Right lobe of liver (tissue), 6 donors: Measurements from ENCODE around the gene PRTFDC1. TPM values are rescaled to one million over a fixed set of nuclear protein-coding genes. Genes with fewer than 3 reads are reported as not detected.

Source experiments
- ATAC-seq, 4 donors: fragments of 200-7000 bp; cut with Tn5 transposase; one replicate each; pipeline ENCODE4 v1.9.1; 2020; ENCODE audit warnings: mild to moderate bottlenecking in 4 of 4, moderate library complexity in 4 of 4
- DNase-seq, 3 donors: peaks; one replicate each; pipeline ENCODE4 v3.0.0-alpha.2; 2020
- H3K27ac ChIP-seq, 3 donors: fragments of 200-600 bp; one replicate each; pipeline ENCODE4 v1.8.0; 2022
- H3K27me3 ChIP-seq, 2 donors: fragments of 200-600 bp; one replicate each; pipeline ENCODE4 v1.8.0; 2022
- H3K36me3 ChIP-seq, 4 donors: fragments of 200-600 bp; sonication (generic) in 1 of 4; one replicate each; pipeline versions ENCODE4 v1.5.1 to v1.8.0; 2017 to 2022; ENCODE audit warnings: control low read depth in 1 of 4
- H3K4me1 ChIP-seq, 4 donors: fragments of 200-600 bp; sonication (generic) in 1 of 4; one replicate each; pipeline versions ENCODE4 v1.5.1 to v1.8.0; 2017 to 2022; ENCODE audit warnings: control low read depth in 1 of 4
- H3K4me3 ChIP-seq, 3 donors: fragments of 200-600 bp; one replicate each; pipeline ENCODE4 v1.8.0; 2022
- H3K9me3 ChIP-seq, 4 donors: fragments of 200-600 bp; sonication (generic) in 1 of 4; one replicate each; pipeline versions ENCODE4 v1.5.1 to v1.8.0; 2017 to 2022; ENCODE audit warnings: control low read depth in 1 of 4
- POLR2A ChIP-seq: fragments of 450-650 bp; IDR thresholded peaks from one replicate; pipeline ENCODE4 v1.6.1; 2017; ENCODE audit warnings: antibody characterized with exemption, mild to moderate bottlenecking
- WGBS: methylation state at CpG from one replicate; pipeline ENCODE4 v1.1.6; 2018; ENCODE audit warnings: low coverage, low lambda C conversion rate; ENCODE audit not compliant: insufficient coverage; ENCODE audit errors: missing lambda C conversion rate; 5-methylcytosine and 5-hydroxymethylcytosine counted together
- intact Hi-C, 2 donors: fragments of 100-400 bp; cut with DNase I; formaldehyde crosslinking; loops; one replicate each; pipeline versions ENCODE4 v1.11.2 to v1.14.1; 2022
- total RNA-seq, 6 experiments: library from RNA; depleted of rRNA in 2 of 6; stranded (reverse); fragments of >200 nt in 2 of 6; fragmentation: NEBNext Ultra II Directional in 3 of 6; extraction: Animal tissue kit (Norgen Biotek cat#: 25700) in 3 of 6; gene quantifications; one replicate each; pipeline versions ENCODE4 v1.1.0 to v1.2.4, GENCODE V29; 2016 to 2023
- TF ChIP-seq, protein P1 (sequence below), 4 donors: fragments of 200-600 bp in 3 of 4; fragments of 450-650 bp in 1 of 4; IDR thresholded peaks; one replicate each; pipeline versions ENCODE4 v1.5.1 to v1.8.0; 2016 to 2022; ENCODE audit warnings: antibody characterized with exemption in 4 of 4, mild to moderate bottlenecking in 2 of 4
- donor health status: DM: no; HTN: yes; CAD: no.
- donor health status: DM: no; HTN: no; CAD: no.
- donor health status: DM: no; HTN: no; CAD: no.
- donor health status: DM: no; HTN: yes; CAD: no.
- donor health status: DM: no; HTN: yes; CAD: no.

The PRTFDC1 gene
- total RNA-seq, 6 experiments from 2014 or later = 0.76 to 3.5 (median 1.1) TPM; not detected in 1

DNA sequence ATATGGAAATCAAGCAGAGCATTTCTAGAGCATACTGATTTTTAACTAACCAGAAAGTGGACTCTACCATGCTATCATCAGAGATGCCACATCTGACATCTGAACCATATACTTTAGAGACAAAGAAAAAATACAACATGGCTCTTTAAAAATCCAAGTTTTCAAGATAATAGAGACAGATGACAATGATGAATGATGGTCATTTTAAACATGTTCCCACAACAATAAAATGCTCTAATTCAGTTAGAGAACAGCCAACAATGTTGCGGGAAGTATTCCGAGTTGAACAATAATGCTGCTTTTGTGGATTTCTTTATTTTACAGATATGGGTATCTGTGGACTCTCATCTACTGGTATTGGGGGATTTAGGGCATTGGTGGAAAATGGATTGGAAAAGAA, 52.8 kb downstream of the PRTFDC1 start:
- Histone ChIP-seq H3K27ac (no peak overlapping the region), H3K9me3 (no peaks in the 10 kb centered on the region), H3K36me3 (no peaks in the 10 kb centered on the region), H3K4me3 (no peak overlapping the region), H3K27me3 (no peaks in the 10 kb centered on the region), H3K4me1 (peaks cover 0 to 15% (median 5%) of the 10 kb centered on the region in 4 donors)
- intact Hi-C loops = no loop called here
- ATAC-seq (no peak), DNase-seq (no peak)
- no peak for TF ChIP-seq POLR2A
- TF ChIP-seq, protein P1, sequence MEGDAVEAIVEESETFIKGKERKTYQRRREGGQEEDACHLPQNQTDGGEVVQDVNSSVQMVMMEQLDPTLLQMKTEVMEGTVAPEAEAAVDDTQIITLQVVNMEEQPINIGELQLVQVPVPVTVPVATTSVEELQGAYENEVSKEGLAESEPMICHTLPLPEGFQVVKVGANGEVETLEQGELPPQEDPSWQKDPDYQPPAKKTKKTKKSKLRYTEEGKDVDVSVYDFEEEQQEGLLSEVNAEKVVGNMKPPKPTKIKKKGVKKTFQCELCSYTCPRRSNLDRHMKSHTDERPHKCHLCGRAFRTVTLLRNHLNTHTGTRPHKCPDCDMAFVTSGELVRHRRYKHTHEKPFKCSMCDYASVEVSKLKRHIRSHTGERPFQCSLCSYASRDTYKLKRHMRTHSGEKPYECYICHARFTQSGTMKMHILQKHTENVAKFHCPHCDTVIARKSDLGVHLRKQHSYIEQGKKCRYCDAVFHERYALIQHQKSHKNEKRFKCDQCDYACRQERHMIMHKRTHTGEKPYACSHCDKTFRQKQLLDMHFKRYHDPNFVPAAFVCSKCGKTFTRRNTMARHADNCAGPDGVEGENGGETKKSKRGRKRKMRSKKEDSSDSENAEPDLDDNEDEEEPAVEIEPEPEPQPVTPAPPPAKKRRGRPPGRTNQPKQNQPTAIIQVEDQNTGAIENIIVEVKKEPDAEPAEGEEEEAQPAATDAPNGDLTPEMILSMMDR (IDR thresholded peaks at IDR 0.05) = no peak
- 100% methylated on average over 2 of the region's 2 CpGs for WGBS

DNA sequence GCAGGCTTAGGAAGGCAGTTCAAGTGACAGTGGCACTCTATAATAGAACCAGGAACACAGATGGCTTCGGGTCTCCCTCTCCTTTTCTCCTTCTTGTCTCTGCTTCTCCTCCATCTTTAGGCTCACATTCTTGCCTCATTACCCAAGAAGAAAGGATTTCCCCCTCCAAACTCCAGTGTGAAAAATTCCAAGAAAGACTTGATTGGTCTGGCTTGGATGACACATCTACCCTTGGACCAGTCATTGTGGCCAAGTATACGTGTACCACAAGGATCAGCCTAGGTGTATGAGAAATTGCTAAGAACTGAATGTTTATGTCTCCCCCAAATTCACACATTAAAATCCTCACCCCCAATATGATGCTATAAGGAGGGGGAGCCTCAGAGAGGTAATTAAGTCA, 53.9 kb downstream of the PRTFDC1 start:
- no peaks in the 10 kb centered on the region for H3K27me3 ChIP-seq
- no peak overlapping the region for H3K4me3 ChIP-seq
- H3K36me3 ChIP-seq = no peaks in the 10 kb centered on the region
- no peaks in the 10 kb centered on the region for H3K9me3 ChIP-seq
- intact Hi-C loops = no loop called here
- H3K4me1 ChIP-seq = peaks cover 0 to 15% (median 5%) of the 10 kb centered on the region in 4 donors
- ATAC-seq = no peak
- no peak for DNase-seq
- WGBS = 81% methylated on average over 2 of the region's 2 CpGs
- no peak overlapping the region for H3K27ac ChIP-seq
- TF ChIP-seq, protein P1 (IDR thresholded peaks at IDR 0.05) = no peak
- TF ChIP-seq POLR2A = no peak

DNA sequence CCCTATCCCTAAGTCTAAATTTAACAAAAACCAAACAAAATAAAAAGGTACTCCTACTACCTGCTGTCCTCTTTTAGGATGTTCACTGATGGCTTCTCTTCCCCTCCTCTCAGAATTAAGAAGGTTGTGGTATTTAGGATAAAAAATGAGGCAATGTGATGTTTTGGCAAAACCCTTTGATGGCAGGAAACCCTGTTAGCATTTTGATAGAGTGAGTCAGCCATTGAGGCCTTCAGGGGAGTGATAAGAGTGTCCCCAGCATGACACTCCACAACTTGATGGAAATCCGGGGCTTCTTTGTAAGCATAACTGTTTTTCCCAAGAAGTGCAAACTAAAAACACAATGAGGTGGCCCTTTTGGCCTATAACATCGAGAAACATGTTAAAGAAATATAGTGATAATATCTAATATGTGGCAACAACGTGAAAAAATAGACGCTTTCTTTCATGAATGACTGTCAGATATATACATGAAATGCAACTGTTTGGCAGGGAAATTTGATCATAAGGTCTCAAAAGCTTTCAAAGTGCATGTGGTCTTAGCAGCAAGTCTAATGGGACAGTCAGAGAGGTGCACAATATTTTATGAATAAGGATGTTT, 55.0 kb downstream of the PRTFDC1 start:
- H3K36me3 ChIP-seq = no peaks in the 10 kb centered on the region
- no peaks in the 10 kb centered on the region for H3K27me3 ChIP-seq
- ATAC-seq (peak in 2 of 4 donors; percentile 10 to 74), DNase-seq (no peak)
- H3K4me1 ChIP-seq = peaks cover 0 to 8% (median 4%) of the 10 kb centered on the region in 4 donors
- WGBS = 42% methylated on average over 4 of the region's 4 CpGs
- intact Hi-C loops = no loop called here
- H3K9me3 ChIP-seq = no peaks in the 10 kb centered on the region
- no peak overlapping the region for H3K4me3 ChIP-seq
- no peak overlapping the region for H3K27ac ChIP-seq
- TF ChIP-seq, protein P1 (IDR thresholded peaks at IDR 0.05) = no peak
- no peak for TF ChIP-seq POLR2A

DNA sequence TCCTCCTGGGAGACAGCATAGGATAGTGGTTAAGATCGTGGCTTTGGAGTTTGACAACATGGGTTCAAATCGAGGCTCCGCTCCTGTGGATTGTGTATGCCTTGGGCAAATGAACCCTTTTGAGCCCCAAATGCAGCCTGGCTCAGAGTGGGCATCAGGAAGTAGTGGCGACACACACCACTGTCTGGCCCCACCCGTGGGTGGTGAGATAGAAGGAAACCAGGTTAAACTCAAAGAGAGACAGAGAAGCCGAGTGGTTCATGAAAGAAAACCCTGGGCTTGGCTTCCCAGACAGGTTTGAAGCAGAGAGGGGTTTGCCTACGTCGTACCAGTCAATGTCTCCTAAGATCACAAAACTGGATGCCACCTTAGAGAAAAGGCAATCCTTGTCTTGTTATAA, 57.7 kb downstream of the PRTFDC1 start:
- WGBS = 72% methylated on average over 6 of the region's 8 CpGs
- H3K27ac ChIP-seq = no peak overlapping the region

More for the DNA sequence above, 57.7 kb downstream of the PRTFDC1 start:
- H3K9me3 ChIP-seq = no peaks in the 10 kb centered on the region
- H3K4me3 ChIP-seq = no peak overlapping the region
- ATAC-seq (no peak), DNase-seq (no peak)
- H3K36me3 ChIP-seq = no peaks in the 10 kb centered on the region
- TF ChIP-seq POLR2A = no peak
- TF ChIP-seq, protein P1 (IDR thresholded peaks at IDR 0.05) = no peak
- intact Hi-C loops = no loop called here
- H3K27me3 ChIP-seq = no peaks in the 10 kb centered on the region
- H3K4me1 ChIP-seq = no peaks in the 10 kb centered on the region
